OCI-LY1 (cell line): ENCODE data around the gene SUCO.

Source experiments
- CTCF ChIP-seq: fragments of 200-600 bp; sonication (generic), shearing (Covaris generic); IDR thresholded peaks from 2 replicates; pipeline ENCODE4 v1.5.1; 2017; ENCODE audit warnings: mild to moderate bottlenecking, antibody characterized with exemption, low read length, moderate library complexity, mixed read lengths
- EZH2 ChIP-seq: fragments of 200-600 bp; sonication (generic), shearing (Covaris generic); IDR thresholded peaks from 2 replicates; pipeline ENCODE4 v1.8.0; 2017; ENCODE audit warnings: borderline replicate concordance, mixed run types, mild to moderate bottlenecking, antibody characterized with exemption, low read length, moderate library complexity, mixed read lengths

- TF ChIP-seq CTCF (no peak), EZH2 (no peak)
Observed at GRCh38 chr1:172567720-172568119, 34.8 kb downstream of the SUCO start.
